GM10266 (cell line): ENCODE measurements around the gene PRICKLE3.

Experiments
- DNase-seq: peaks from one replicate; pipeline ENCODE4 v3.0.0; 2012; ENCODE audit errors: extremely low spot score
- CTCF ChIP-seq: IDR thresholded peaks from 2 replicates; pipeline ENCODE4 v1.5.1; 2012; ENCODE audit warnings: mild to moderate bottlenecking, low read depth; ENCODE audit not compliant: control insufficient read depth, insufficient read depth; ENCODE audit errors: missing control alignments

PRICKLE3 gene

GRCh38 chrX:49165901-49166881 lies 20.0 kb downstream of the PRICKLE3 start:
- TF ChIP-seq CTCF = peak; percentile 39
- DNase-seq = peak; percentile 43

GRCh38 chrX:49164589-49165360 lies 21.4 kb downstream of the PRICKLE3 start:
- DNase-seq = peak; percentile 9
- no peak for TF ChIP-seq CTCF

- DNase-seq = peak; percentile 86
- peak; percentile 82 for TF ChIP-seq CTCF
Measured at GRCh38 chrX:49163555-49164419, 22.4 kb downstream of the PRICKLE3 start.

DNA sequence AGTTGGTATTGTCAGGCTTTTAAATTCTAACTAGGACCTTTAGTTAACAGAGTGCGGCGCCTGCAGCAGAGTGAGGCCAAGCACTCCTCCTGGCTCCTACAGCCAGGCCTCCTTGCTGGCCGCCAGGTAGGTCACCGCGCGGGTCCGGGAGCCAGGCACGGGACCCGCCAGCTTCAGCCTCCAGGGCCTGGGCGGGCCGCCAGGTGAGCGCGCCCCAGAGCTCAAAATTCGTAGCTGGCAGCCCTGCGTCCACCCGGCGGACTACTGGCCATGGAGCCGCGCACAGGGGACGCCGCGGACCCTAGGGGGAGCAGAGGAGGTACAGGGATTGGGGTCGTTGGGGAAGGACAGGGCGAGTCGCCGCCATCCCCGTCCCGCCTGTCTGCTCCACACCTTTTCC lies 23.6 kb downstream of the PRICKLE3 start, which contains the start of gene MAGIX:
TSS of gene MAGIX (plus strand) at position 139 of the 400 bp plus-strand sequence. CDS start at position 271, 132 bp downstream.
- no peak for DNase-seq
- TF ChIP-seq CTCF = no peak

DNA sequence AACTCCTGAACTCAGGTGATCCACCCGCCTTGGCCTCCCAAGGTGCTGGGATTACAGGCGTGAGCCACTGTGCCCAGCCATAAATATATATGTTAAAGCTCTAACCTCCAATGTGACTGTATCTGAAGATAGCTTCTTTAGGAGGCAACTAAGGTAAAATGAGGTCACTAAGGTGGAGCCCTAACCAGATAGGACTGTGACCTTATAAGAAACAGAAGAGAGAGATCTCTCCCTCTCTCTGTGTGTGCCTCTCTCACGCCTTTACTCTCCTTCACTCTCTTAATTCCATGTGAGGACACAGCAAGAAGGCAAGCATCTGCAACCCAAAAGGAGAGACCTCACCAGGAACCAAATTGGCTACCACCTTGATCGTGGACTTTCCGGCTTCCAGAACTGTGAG lies 24.5 kb downstream of the PRICKLE3 start:
- DNase-seq = no peak
- no peak for TF ChIP-seq CTCF

- no peak for DNase-seq
- TF ChIP-seq CTCF = no peak
Measured at GRCh38 chrX:49160908-49161307, 25.3 kb downstream of the PRICKLE3 start.
